Ovary (tissue), 3 donors: ENCODE data around the gene OR2S2.

ENCODE experiments used
- CTCF ChIP-seq, 3 donors: fragments of 450-650 bp in 2 of 3; fragments of 200-600 bp in 1 of 3; IDR thresholded peaks; one replicate each; pipeline versions ENCODE4 v1.5.1 to v1.8.0; 2016 to 2022; ENCODE audit warnings: antibody characterized with exemption in 3 of 3, mild to moderate bottlenecking in 1 of 3
- POLR2A ChIP-seq: fragments of 450-650 bp; IDR thresholded peaks from one replicate; pipeline ENCODE4 v1.6.1; 2017; ENCODE audit warnings: antibody characterized with exemption, mild to moderate bottlenecking, moderate library complexity
- donor health status: DM: no; HTN: no; CAD: no.

DNA sequence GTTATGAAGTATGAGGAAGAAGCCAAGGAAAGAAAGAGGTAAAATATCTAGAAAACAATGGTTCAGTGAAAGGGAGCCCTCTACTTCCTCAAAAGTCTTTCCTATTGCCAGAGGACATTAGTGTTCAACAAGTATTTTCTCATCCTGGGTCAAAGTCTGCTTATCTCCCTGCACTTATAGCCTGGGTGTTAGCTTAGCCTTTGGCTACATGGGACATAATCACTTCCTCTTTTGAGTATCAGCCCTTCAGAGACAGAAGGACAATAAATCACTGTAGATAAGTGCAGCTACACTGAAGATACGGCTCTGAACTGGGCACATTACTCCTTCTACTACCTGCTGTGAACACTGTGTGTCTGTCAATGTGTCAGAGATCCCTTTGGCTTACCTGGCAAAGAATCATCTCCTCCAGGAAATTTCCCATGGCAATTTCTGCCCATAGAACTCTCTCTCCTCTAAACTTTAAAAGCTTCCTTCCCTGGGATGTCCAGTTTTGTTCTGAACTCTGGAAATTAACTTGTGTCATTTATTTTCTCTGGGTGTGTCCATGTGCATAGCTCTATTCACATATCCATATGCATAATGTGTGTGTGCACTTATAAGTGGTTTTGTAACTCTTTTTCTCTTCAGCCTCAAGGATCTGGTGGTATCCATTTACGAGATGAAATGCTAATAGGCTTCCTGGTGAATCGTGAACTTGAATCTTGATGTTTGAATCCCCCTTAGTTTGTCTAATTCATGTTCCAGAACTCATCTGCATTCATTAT lies 48.8 kb upstream of the OR2S2 start:
- no peak for TF ChIP-seq POLR2A
- no peak for TF ChIP-seq CTCF (IDR thresholded peaks at IDR 0.05)
